ENCODE results near the gene IDUA.

The IDUA gene

DNA sequence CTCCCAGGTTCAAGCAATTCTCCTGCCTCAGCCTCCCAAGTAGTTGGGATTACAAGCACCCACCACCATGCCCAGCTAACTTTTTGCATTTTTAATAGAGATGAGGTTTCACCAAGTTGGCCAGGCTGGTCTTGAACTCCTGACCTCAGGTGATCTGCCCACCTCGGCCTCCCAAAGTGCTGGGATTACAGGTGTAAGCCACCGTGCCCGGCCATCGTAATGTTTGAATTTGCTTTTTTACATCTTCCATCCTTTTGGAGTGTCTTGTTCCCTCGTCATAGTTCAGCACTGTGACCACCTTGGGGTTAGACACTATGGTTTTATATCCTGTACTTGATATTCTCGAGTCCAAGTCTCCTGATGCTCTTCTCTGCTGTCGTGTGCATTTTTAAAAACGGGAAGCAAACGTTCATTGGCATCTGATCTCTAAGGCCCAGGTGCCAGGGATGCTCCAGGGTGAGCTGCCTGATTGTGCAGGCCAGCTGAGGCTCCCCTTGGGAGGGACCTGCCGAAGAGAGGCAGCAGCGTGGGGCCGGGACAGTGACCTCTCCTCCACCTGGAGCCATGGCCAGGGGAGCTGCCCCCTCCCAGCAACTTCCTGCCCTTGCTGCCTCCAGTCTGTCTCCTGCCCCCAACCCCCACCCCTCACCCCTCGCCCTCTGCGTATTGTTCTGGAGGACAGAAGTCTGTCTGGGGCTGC, 30.2 kb upstream of the IDUA start:
- DNase-seq: no peak

DNA sequence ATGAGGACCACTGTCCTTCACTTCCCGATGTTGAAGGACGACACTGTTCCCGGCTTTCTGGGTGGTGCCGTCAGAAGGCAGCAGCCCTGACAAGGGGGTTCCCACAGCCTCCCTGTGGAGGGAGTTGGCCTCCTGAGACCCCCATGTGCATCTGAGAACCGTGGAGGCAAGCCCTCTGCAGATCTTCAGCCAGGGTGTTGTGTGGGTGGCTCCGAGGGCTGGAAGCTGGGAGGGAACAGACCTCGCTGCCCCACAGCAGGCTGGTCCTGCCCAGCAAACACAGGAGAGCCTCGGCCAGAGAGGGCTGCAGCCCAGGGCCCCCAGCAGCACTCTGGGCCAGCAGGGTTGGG, 29.6 kb upstream of the IDUA start:
- DNase-seq: no peak

DNA sequence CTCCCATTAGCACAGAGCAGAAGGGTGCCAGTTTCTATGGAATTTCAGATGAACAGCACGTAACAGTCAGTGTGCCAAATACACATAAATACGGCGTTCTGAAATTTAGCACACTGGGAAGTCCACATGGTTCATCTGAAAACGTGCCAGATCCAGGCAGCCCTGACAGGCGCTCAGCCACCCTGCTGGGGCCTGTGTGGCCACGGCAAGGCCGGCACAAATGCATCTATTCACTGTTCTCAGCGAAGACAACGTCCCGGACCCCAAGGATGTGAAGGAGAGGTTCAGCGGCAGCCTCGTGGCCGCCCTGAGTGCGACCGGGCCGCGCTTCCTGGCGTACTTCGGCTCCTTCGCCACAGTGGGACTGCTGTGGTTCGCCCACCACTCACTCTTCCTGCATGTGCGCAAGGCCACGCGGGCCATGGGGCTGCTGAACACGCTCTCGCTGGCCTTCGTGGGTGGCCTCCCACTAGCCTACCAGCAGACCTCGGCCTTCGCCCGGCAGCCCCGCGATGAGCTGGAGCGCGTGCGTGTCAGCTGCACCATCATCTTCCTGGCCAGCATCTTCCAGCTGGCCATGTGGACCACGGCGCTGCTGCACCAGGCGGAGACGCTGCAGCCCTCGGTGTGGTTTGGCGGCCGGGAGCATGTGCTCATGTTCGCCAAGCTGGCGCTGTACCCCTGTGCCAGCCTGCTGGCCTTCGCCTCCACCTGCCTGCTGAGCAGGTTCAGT, 29.1 kb upstream of the IDUA start:
- no peak for DNase-seq

DNA sequence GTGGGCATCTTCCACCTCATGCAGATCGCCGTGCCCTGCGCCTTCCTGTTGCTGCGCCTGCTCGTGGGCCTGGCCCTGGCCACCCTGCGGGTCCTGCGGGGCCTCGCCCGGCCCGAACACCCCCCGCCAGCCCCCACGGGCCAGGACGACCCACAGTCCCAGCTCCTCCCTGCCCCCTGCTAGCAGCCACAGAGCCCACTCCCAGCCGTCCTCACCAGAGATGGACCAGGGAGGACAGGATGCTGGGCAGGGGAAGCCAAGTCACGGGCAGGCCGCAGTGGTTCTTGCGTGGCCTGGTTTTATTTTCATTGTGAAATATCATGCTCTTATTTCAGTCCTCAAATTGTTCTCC, 28.6 kb upstream of the IDUA start:
- DNase-seq: no peak

DNA sequence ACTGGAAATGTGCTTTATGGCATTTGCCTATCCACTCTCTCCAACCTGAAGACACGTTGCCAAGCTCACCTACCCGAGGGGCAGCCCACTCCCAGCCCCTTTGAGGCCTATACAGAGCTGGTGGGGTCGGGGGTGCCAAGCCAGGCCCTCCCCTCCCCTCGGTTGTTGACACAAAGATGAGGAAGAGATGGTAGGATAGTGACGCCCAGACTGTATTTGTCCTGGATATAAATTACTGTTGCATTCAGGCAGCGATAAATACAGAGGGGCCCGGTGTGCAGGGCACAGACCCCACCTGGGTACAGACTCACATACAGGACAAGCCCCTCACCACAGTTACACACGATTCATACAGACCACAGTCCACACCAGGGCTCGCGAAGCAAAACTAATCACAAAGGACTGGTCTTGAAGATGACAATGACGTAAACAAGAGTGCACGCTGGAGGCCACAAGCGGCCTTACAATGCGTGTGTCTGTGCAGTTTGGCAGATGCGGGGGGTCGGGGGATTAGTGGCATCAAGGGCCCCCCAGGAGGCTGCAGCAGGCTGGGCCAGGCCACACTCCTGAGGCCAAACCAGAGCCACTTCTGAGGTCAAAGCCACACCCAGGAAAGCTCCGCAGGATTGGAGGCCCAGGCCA, 28.0 kb upstream of the IDUA start:
- DNase-seq: no peak

DNA sequence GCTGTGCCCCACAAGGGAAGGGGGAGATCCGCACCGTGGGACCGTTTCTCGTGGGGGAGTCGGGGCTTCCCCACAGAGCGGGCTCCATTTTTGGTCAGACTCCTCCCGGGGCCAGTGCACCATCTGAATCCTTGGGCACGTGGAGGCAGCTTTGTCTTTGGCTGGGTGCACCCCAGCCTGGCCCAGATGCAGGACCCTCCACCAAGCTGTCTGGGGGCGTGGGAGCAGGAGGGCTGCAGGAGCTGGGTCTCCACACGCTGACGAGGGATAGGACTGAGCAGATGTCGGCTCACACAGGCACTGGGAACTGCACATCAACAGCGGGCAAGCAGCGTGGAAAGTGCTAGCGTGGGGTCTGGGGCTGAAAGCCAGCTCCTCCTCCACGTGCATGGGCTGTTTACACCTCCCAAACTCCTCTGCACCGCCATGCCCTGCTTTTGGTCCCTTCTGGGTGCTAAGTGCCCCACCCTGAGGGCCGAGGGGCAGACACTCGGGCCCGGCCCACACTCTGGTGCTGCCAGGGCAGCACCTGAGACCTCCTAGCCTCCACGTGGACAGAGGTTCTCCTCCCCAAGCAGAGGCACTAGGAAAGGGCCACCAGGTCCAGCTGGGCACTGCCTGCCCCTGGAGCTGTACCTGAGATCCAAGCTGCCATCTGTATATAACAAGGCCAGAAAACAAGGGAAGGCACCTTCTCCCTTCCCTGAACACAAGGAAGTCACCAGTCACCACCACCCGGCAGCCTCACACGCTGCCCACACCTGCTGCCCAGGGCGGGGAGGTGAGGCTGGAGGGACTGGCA, 27.3 kb upstream of the IDUA start:
- DNase-seq: no peak

DNA sequence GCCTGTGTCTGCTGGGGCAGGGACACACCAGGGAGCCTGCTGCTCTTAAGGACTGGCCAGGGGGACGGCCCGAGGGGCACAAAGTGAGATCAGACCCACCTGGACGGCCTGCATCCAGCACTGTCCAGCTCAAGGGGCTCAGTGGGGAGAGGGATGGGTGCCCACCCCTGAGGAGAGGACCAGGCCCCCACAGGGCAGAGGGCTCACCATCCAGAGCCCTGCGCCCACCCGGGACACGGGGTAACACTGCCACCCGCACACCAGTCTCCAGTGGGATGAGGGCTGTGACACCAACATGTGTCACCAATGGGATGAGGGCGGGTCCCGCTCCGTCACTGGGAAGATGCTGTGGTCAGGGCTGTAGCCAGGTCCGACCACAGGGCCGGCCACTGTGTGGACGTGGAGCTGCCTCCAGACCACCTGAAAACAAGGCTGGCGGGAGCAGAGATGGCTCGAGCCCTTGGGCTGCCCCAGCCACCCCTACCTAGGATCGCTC, 26.7 kb upstream of the IDUA start:
- DNase-seq: no peak

DNA sequence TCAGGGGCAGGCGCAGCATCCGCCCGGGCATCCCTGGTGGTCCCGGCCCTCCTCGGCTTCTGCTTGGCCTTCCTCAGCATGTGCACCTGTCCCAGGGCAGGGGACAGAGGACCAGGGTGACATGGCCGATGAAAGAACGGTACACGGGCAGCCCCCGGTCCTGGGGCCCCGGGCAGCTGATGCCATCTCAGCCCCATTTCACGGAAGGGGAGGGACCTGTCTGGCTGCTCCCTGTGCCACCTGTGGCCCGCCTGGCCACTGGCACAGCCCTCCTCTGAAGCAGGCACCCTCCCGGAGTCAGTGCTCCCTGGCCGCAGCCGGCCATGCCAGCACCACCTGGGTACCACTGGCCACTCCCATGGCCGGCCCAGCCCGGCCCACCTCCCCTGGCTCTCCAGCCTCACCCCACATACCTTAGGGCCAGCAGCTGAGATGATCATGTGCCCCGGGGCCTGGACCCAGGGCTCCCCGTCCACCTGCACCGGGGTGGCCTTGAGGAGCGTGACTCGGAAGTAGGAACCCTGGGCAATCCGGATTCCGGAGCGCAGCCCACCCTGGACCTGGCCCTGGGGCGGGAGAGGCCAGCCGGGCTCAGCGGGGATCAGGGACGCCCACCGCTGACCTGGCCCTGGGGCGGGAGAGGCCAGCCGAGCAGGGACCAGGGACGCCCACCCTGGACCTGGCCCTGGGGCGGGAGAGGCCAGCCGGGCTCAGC, 26.1 kb upstream of the IDUA start:
- no peak for DNase-seq

DNA sequence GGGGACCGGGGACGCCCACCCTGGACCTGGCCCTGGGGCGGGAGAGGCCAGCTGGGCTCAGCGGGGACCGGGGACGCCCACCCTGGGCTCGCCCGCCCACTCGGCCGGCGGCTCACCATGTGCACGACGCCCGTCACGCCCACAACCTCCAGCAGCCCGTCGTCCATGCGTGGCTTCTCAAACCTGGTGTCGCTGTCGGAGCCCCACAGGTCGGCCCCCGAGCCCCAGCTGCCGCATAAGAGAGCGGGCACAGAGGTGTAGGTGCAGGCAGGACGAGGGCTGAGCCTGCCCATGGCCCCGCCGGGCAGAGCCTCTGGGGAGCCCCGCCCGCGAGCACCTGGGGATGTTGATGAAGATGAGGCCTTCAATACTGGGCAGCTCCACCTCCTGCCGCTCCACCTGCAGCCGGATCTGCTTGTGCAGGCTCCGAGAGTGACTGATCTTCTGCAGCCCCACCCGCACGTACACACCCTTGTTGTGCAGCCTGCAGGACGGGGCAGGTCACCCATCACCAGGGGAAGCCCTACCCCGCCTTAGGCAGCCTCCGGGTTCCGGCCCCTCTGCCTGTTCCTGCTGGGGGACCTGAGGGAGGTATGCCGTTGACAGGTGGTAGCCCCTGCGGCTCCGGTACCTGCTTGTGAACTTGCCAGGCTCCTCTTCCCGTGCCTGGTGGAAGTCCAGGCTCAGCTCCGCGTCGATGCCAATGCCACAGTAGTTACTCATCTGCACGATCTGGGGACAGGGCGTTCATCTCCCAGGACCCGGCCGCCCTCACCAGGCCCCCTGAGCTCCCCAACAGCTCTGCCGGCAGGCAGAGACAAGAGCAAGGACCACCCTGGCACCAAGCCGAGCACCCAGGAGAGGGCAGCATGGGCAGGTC, 25.3 kb upstream of the IDUA start:
- DNase-seq: no peak

DNA sequence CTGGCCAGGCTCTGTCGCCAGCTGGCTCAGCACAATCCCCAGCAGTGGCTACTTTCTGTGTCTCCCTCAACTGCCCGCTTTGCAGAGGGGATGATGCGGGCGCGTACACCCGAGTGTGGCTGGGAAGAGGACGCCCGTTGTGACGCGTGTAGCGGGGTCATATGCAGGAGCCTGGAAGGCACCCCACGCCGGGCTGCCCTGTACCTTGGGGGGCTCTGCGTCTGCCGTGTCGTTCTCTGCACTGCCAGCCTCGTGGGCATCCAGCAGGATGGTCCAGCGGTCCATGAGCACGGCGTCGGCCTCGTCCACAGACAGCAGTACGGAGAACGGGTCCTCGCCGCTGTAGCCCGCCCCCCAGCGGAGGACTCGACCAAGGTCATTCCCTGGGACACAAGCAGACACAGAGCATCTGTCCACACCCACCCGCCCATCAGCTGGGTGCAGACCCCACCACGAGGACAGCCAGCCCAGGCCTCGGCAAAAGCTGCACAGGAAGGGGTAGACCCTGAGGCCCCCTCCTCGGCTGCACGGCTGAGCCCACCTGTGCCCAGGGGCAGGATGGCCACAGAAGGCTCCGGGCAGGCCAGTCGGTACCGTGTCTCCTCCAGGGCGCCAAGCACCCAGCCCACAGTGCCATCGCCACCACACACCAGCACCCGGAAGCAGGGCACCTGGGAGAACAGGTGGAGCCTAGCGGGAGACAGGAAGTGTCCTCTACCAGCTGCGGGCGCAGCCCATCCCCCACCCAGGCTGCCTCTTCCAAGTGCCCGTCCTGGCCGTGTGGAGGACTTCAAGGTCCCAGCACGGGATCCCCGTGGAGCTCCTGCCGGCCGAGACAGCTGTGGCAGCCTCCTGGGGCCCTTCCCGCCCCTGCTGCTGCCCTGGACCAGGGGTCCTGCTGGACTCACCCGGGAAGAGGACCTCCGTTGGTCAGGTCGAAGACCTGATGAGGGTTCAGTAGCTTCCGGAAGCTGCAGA, 24.3 kb upstream of the IDUA start:
- DNase-seq: peak; percentile 53

DNA sequence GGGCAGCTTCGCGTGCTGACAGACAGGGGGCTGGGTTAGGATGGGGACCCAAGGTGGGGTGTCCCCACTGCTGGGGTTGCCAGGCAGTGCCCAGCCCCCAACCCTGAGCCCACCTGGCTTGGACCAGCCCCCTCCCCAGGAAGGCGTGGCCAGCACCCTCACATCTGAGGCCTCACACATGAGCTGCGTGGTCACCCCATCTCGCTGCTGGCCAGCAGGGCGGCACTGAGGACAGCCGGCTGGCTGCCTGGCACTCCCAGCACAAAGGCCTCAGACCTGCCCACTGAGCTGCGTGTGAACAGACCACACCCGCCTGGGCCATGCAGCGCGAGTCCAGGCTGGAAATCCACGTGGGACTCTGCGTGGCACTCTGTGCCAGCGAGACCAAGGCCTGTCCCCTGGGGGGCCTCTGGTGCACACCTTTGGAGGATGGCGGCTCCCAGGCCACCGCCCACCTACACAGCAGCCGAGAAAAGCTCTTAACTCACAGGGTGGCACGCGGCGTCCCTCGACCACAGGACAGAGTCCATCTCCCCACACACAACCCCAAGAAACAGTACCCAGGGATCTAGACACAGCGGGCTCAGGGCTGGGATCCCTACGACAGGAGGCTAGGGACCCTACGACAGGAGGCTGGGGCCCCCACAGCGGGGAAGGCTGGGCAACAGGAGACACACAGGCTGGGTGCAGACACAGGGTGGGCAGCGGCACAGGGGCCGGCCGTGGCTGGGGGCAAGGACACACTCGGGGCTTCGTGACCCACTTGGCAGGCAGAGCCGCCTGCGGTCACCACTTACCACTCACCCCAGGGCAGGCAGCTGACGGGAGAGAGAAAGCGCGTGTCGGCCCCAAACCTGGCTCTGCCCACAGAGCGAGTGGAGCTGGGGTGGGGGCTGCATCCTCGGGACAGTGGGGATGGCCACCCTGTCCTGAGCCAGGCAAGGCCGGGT, 23.3 kb upstream of the IDUA start:
- no peak for DNase-seq

DNA sequence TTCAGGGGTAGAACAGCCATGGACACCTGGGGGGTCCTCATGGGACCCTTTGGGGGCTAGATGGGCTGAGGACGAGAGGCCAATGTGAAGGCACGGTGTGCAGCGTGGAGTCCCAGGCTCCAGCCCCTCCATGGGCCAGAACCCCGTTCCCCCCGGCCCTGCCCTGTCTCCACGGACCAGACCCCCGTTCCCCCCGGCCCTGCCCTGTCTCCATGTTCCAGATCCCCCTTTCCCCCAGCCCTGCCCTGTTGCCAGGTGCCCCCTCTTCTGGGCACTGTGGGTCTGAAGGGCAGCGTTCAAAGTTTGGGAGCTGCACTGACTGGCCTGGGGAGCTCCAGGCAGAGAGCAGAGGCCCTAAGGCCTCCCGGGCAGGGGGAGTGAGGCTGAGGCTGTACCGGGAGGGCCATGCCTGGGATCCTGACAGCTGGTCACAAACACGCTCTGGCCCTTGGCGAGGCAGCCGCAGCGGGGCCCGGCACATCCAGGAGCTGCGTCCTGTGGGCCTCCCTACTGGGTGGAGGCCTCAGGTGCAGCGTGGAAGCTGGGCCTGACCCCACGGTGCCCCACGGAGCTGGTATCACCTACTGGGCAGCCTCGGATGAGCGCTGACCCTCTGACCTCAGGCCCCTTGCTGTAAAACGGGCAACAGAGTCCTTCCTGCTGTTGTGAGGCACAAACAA, 22.4 kb upstream of the IDUA start:
- no peak for DNase-seq

DNA sequence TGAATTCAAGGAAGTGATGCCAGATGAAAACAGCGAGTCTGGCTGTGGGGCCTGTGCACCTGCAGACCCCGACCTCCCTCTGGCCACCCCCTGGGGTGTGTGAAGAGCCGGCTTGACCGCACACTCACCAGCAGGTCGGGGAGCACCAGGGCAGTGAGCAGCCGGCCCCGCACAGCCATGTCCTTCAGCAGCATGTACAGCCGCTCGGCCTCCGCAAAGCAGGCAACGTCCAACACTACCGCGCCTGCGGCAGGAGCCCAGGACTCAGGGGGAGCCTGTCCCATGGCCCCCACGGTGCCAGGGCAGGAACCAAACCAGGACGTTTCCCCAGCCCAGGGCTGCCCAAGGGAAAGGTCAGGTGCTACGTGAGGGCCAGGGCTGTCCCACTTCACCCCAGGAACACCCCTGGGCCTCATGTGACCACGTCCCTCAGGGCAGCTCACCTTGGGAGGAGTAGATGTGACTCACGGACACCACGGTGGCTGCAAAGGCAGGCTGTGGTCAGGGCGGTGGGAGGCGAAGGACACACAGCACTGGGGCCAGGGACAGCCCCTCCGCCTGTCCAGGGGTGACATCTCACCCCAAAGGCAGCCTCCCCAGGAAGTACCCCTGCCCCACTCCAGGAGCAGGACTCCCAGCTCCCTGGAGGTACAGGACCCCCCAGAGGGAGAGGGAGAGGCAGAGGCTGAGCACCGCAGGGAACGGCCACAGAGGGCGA, 21.6 kb upstream of the IDUA start:
- DNase-seq: no peak

DNA sequence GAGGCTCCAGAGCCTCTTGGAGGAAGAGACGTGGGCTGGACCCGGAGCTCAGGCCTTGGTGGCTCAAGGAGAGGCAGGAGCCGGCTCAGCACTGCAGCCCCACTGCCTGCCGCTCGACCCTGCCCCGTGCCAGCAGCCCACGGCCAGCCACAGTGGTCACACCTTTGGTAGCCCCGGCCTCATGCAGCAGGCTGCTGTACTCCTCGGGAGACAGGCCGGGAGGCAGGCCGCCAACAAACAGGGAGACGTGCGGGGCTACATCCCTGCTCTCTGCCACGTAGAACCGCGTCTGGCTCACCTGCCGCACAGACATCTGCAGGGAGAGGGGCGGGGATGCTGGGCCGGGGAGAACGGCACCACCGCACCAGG, 21.1 kb upstream of the IDUA start:
- no peak for DNase-seq

DNA sequence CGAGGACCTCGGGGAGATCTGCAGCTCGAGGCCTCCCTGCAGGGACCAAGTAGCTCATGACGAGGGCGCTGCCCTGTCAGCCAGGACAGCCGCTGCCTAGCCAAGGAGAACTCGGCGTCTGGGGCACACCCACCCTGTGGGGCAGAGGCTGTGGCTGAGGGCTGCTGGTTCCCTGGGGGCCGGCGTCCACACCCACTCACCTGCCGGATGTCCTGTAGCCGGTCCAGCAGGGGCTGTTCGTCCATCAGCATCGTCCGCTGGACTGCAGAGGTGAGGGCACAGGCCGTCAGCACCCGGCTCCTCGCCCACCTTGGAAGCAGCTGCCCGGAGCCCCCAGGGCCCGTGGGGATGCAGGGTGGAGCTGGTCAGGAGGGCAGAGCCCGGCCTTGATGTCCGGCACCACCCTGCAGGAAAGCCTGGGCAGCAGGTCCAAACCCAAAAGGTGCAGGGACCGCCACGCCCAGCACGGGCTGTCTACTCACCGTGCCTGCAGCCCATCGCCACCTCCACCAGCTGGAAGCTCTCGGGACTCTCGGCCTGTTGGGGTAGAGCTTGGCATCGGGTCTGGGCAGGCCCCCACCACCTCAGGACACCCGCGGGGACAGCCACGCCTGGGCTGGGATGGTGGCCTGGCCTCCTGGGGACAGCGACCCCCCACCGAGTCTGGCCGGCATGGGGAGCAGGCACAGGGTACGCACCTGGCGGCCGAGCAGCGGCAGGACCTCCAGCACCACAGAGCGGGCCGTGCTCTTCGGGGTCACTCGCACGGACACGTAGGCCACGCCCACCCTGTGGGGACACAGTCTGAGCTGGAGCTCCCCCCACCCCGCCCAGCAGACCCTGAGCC, 20.4 kb upstream of the IDUA start:
- no peak for DNase-seq

DNA sequence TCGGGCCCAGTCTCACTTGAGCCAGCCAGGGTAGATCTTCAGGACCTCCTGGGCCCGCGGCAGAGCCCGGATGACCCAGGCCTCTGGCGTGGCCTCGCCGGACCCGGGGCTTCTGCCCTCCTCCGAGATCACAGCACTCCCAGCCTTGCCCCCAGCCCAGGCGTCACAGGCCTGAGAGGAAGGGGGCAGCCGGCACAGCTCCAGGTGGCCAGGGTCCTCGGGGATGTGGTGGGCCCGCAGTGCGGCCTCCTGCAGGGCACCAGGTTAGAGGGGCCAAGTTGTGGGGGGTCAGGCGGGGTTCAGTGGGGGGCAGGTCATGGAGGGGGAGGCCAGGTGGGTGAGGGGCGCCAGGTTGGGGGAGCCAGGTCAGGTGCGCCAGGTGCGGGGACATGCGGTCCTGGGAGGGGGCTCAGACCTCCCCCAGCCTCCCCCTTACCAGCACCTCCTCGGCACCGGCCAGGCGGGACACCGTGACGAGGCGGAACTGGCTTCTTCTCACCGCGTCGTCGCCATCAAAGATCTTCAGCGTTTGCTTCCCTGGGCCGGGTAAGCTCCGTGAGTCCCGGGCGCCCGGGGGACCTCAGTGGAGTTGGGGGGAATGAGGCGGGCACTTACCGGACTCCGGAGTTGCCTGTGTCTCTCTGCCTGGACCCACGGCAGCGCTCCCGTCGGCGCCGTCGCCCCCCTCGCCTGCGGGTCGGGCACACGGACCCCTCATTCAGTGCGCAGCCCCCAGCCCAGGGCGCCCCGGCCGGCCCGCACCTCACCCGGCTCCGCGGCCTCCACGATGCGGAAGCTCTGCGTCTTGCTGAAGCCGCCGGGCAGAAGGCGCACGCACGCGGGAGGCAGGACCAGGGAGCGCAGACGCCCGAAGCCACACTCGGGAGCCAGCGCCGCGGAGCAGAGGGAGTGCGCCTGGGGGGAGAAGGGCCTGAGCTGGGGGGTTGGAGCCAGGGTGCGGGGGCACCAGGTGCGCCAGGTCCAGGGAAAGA, 19.4 kb upstream of the IDUA start:
- DNase-seq: no peak

All from DMS153 (cell line).